HFFc6 (cell line): ENCODE data around the gene CYP24A1. TPM values are rescaled to one million over a fixed set of nuclear protein-coding genes. Genes with fewer than 3 reads are reported as not detected.

ENCODE experiments used
- DNase-seq: peaks from one replicate; pipeline ENCODE4 v3.0.0-alpha.2; 2018
- H3K27ac Mint-ChIP-seq: 2 replicates; pipeline ENCODE4 v1.8.0; 2020; ENCODE audit warnings: mild to moderate bottlenecking, mixed read lengths
- H3K27me3 Mint-ChIP-seq: 2 replicates; pipeline ENCODE4 v1.8.0; 2021; ENCODE audit warnings: mild to moderate bottlenecking, moderate library complexity, mixed read lengths; ENCODE audit not compliant: insufficient read depth
- H3K36me3 Mint-ChIP-seq: 2 replicates; pipeline ENCODE4 v1.8.0; 2021; ENCODE audit warnings: low read depth, mixed read lengths
- H3K4me1 Mint-ChIP-seq: 2 replicates; pipeline ENCODE4 v1.8.0; 2020; ENCODE audit warnings: low read depth, mixed read lengths
- H3K4me3 Mint-ChIP-seq: 2 replicates; pipeline ENCODE4 v1.8.0; 2020; ENCODE audit warnings: mild to moderate bottlenecking, moderate library complexity, mixed read lengths
- H3K9me3 Mint-ChIP-seq: 2 replicates; pipeline ENCODE4 v1.8.0; 2020; ENCODE audit warnings: mild to moderate bottlenecking, mixed read lengths
- CTCF ChIP-seq: fragments of 200-600 bp; sonication (generic); IDR thresholded peaks from 2 replicates; pipeline ENCODE4 v1.5.0; 2021; ENCODE audit warnings: antibody characterized with exemption, mild to moderate bottlenecking
- total RNA-seq, 6 experiments: library from RNA; stranded (reverse); fragmentation: NEBNext Ultra II Directional; extraction: Animal tissue kit (Norgen Biotek cat#: 25700); gene quantifications; 2 replicates in 1 of 6; 3 replicates in 5 of 6; pipeline ENCODE4 v1.2.3, GENCODE V29; 2021

The CYP24A1 gene
- total RNA-seq, 6 experiments from 2014 or later: 0.11 to 1.1 (median 0.37) TPM; not detected in 2

- Mint-ChIP-seq H3K4me1 (no peaks in the 10 kb centered on the region), H3K9me3 (no peaks in the 10 kb centered on the region), H3K27ac (no peak overlapping the region), H3K4me3 (no peak overlapping the region), H3K27me3 (peaks cover 4% of the 10 kb centered on the region), H3K36me3 (no peaks in the 10 kb centered on the region)
- DNase-seq: no peak
- TF ChIP-seq CTCF: no peak
Measured at GRCh38 chr20:54156981-54157835, 16.6 kb downstream of the CYP24A1 start.

GRCh38 chr20:54156522-54156921, 17.3 kb downstream of the CYP24A1 start:
- Mint-ChIP-seq H3K9me3 (no peaks in the 10 kb centered on the region), H3K4me3 (no peak overlapping the region), H3K4me1 (no peaks in the 10 kb centered on the region), H3K27ac (no peak overlapping the region), H3K36me3 (no peaks in the 10 kb centered on the region), H3K27me3 (peaks cover 4% of the 10 kb centered on the region)
- no peak for TF ChIP-seq CTCF
- no peak for DNase-seq

- no peaks in the 10 kb centered on the region for H3K36me3 Mint-ChIP-seq
Measured at GRCh38 chr20:54155736-54156317, 18.0 kb downstream of the CYP24A1 start.

GRCh38 chr20:54154439-54154838, 19.3 kb downstream of the CYP24A1 start:
- no peaks in the 10 kb centered on the region for H3K36me3 Mint-ChIP-seq
- TF ChIP-seq CTCF: no peak
- no peaks in the 10 kb centered on the region for H3K9me3 Mint-ChIP-seq
- DNase-seq: no peak
- H3K4me3 Mint-ChIP-seq: no peak overlapping the region
- H3K4me1 Mint-ChIP-seq: no peaks in the 10 kb centered on the region; the same call in 1 of the 2 replicates
- peaks cover 2% of the 10 kb centered on the region; the same call in 1 of the 2 replicates for H3K27me3 Mint-ChIP-seq
- H3K27ac Mint-ChIP-seq: no peak overlapping the region

More at GRCh38 chr20:54155736-54156317, 18.0 kb downstream of the CYP24A1 start:
- no peak overlapping the region for H3K4me3 Mint-ChIP-seq
- H3K27ac Mint-ChIP-seq: no peak overlapping the region
- no peaks in the 10 kb centered on the region for H3K9me3 Mint-ChIP-seq
- no peaks in the 10 kb centered on the region for H3K4me1 Mint-ChIP-seq
- DNase-seq: no peak
- H3K27me3 Mint-ChIP-seq: peaks cover 2% of the 10 kb centered on the region; the same call in 1 of the 2 replicates
- no peak for TF ChIP-seq CTCF

GRCh38 chr20:54153847-54154246, 19.9 kb downstream of the CYP24A1 start:
- TF ChIP-seq CTCF: no peak
- peaks cover 5% of the 10 kb centered on the region; the same call in 1 of the 2 replicates for H3K4me1 Mint-ChIP-seq
- H3K27ac Mint-ChIP-seq: no peak overlapping the region
- no peak for DNase-seq
- peaks cover 5% of the 10 kb centered on the region; the same call in 1 of the 2 replicates for H3K27me3 Mint-ChIP-seq
- H3K36me3 Mint-ChIP-seq: no peaks in the 10 kb centered on the region
- no peaks in the 10 kb centered on the region for H3K9me3 Mint-ChIP-seq
- H3K4me3 Mint-ChIP-seq: no peak overlapping the region
